Iris pigment epithelial cell (primary cell): ENCODE results near the gene PCYT1B.

Source experiments
- DNase-seq: peaks from one replicate; pipeline ENCODE4 v3.0.0-alpha.2; 2011; ENCODE audit warnings: low read depth

PCYT1B gene

DNA sequence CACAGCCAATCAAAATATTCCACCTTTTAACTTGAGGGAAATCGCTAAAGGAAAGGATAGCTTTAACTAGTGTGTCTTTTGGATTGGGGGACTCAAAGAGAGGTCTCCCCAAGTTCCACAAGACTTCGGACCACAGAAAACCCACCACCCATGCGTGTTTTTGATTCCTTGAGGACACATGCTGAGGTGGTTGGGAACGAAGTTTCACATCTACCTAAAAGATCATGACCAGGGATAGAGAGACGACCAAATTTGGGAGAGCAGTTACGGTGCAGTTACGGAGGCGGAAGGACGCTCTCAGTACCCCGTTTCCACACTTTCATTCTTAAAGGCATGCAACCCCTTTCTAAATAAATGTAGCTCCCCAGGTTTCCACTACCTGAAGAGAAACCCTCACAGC lies 1.1 kb downstream of the PCYT1B start:
- no peak for DNase-seq

DNA sequence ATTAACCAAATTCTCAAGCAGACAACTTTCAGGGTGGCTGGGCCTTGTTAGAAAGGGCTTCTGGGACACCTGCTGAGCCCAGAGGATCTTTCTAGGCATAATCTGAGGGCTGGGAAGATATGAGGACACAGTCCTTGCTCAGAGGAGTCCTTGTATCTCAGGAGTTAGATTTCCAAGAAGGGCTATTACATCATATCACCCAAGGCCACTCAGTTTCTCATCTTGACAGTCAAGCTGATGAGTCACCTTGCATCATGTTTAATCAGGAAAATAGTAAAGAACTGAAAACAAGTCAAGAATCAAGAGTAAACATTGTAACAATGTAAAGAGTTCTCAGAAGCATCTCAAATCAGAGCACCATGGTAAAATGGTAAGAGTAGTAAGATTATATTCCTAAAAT lies 4.0 kb downstream of the PCYT1B start:
- peak; percentile 60 for DNase-seq

DNA sequence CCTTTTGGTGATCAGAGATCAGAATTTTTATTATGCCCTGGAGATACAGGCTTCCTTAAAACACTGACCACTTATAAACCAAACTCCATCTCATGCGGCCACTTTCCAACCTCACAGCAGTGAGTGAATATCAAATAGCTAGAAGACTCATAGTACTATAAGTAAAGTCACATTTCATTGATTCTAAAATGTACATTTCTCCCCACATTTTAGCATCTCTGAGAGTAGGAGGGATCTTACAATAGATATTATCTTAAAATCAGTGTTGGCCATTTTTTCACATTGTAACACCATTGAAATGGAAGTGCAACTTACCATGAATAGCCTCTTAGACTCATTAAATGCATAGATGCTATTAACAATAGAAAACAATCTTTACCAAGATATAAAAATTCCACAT lies 17.4 kb downstream of the PCYT1B start:
- no peak for DNase-seq

GRCh38 chrX:24619647-24620046 lies 27.5 kb downstream of the PCYT1B start:
- peak; percentile 45 for DNase-seq

GRCh38 chrX:24610516-24610915 lies 36.6 kb downstream of the PCYT1B start:
- DNase-seq, result no peak

- peak; percentile 25 for DNase-seq
These were observed 39.5 kb downstream of the PCYT1B start for GRCh38 chrX:24607616-24608015.

GRCh38 chrX:24605941-24606340 lies 41.2 kb downstream of the PCYT1B start:
- peak; percentile 5 for DNase-seq

DNA sequence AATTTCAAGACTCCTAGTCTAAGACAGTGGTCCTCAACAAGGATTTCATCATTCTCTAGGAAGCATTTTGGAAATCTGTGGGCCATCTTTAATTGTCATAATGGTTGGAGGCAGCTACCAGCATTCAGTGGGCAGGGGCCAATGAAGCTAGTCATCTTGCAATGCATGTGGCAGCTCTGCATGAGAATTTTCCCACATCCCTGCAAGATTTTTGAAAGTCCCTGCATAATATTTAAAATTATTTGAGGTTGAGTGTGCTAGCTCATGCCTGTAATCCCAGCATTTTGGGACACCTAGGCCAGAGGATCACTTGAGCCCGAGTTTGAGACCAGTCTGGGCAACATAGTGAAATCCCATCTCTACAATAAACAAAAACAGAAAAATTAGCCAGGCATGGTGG lies 44.0 kb downstream of the PCYT1B start:
- no peak for DNase-seq

- no peak for DNase-seq
These were observed 45.3 kb downstream of the PCYT1B start for GRCh38 chrX:24601858-24602257.

DNA sequence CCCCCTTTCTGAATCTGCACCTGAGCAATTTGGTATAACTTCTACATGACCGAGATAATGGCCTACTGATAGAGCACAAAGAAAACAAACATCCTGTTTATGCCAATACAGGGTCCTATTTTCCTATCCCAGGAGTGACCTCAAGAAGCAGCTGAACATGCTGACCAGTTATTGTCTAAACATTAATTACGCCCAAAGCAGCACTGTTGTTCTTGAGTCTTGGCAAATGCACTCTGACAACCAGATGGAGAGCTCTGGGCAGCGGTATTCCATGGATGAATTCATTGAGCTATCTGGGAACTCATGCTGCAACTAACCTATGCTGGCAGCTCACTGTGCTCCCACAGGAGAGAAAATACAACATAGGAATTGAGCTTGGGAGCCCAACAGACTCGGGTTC lies 52.6 kb downstream of the PCYT1B start:
- DNase-seq, result no peak

DNA sequence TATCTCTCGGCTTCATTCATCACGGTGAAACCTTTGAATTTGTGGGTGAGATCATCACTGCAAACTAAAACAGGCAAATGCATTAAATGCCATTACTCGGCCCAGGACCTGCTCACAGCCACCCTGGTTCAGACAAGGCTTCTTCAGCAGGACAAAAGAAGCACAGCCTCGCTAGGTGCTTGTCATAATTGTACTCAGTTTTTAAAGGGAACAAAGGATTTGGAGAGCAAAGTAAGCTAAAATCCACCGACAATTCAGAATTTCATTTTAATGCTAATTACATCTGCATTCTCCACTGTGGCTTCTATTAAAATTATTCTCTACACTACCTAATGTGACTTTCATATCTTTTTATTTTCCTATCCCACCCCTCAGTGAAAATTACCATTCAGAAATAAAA lies 57.0 kb downstream of the PCYT1B start:
- DNase-seq, result no peak

DNA sequence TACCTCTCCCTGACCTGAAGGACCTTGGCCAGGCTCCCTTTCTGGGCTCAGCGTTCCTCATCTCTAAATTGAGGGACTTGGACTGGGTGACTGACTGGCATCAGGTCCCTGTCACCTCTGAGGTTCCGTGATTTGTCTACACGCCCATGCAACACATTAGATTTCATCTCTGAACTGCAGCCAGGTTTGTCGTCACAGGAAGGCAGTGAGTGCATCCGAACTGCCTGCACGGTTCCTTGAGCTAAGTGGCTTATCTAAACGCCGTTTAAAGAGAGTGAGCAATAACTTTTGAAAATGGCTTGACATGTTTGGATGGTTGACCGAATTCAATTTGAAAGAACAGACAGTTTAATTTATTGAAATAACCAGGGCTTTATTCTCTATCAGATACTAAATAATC lies 70.1 kb downstream of the PCYT1B start:
- no peak for DNase-seq

DNA sequence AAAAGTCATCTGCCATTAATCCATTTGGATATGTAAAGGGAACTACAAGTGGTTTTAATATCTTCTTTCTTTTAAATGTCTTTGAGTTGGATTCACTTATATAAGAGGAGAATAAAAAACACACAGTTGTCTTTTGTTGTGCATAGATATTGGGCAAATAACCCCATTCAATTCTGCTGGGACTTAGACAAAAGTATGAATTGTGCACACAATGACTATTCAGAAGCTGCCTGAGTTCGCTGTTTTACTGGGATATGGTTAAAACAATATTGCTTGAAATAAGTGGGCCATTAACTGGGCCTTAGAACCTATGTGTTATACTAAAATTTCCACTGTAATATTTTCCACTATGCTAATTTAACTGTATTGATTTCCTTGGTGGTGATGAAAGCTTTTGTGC lies 71.7 kb downstream of the PCYT1B start:
- DNase-seq, result no peak

- DNase-seq, result no peak
These were observed 72.4 kb downstream of the PCYT1B start for GRCh38 chrX:24574743-24575142.

DNA sequence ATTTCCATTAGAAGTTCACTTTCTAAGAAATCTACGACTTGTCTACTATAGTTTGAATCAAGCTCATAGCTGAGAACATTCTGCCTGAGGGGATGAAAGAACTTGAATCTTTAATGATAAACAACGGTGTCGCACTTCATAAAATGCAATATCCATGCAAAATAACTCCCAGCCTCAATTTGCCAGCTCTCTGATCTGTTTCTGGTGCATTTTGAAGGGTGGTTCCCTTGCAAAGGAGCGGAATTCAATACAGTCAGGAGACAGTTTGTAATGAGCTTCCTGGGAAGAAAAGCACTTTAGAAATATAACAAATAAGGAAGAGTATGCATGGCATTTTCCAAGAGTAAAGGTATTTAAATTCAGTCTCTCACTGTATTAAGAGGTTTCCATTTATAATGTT lies 80.0 kb downstream of the PCYT1B start:
- DNase-seq, result no peak

DNA sequence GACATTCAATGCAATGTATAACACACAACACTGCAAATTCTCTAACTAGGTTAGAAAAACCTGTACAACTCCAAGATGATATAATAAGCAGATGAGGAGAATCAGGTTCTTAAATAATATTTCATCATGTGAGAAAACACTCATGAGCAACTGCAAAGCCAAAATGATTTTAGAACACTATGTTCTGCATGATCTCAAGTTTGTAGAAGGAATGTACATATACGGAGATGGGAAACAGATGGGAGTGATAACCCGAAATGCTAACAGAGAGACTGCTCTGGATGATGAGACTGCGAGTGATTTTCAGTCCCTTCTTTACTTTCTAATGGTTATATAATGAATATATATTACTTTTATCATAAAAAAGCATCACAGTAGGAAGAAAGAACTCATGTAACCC lies 80.9 kb downstream of the PCYT1B start:
- DNase-seq, result no peak

- DNase-seq, result no peak
These were observed 83.7 kb downstream of the PCYT1B start for GRCh38 chrX:24563291-24564010.

- peak; percentile 2 for DNase-seq
These were observed 86.0 kb downstream of the PCYT1B start for GRCh38 chrX:24561121-24561520.

- DNase-seq, result peak; percentile 9
These were observed 94.1 kb downstream of the PCYT1B start for GRCh38 chrX:24553011-24553410.

- DNase-seq, result no peak
These were observed 97.0 kb downstream of the PCYT1B start for GRCh38 chrX:24550166-24550565.

DNA sequence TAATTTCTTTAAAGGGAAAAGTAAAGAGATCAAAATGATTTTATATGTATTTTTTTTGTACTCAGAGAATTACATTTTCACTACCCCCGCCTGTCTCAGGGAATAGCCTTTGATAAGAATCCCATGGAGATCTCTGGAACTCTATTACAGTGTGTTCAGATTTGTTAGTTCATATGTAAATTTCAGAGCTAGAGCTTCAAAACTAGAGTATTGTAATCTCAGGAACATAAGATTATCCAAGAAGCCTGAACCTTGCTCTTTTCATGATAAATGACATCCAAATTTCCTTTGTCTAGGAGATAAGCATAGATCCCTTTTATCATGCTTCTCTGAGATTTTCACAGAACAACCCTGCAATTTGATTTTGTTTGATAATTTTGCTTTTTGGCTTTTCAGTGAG lies 99.2 kb downstream of the PCYT1B start:
- DNase-seq, result no peak

DNA sequence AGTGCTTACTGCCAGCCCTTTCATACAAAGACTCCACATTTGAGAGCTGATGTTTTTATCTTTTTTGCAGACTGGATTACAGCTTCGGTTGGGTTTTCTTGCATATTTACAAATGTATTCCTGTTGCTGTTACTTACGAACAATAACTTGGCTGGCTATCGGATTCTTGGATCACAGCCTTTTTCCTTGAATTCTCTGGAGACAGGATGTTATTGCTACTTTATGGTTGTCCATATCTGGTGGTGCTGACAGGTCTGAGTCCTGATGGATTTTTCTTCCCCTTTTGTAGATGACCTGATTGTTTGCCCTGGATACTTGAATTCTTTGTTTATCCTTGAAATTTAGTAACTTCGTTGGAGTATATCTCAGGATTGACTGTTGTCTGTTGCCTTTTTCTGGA lies 104.4 kb downstream of the PCYT1B start:
- no peak for DNase-seq

DNA sequence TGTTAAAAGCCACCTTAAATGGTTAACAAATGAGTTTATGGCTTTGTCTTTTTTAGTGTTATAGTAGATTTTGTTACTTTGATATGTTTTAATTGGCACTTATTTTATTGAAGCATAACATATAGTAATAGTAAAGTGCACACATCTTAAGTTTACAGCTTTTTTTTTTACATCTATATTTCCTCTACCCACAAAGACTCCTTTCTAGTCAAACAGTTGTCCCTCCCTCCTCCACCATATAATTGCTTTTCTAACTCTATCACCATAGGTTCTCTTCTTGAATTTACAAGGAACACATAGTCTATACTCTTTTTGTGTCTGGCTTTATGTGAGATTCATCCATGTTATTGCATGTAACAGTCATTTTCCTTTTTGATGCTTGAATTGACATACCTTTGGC lies 110.6 kb downstream of the PCYT1B start:
- DNase-seq, result no peak

- DNase-seq, result no peak
These were observed 118.5 kb downstream of the PCYT1B start for GRCh38 chrX:24528605-24529004.

GRCh38 chrX:24526616-24527015 lies 120.5 kb downstream of the PCYT1B start:
- no peak for DNase-seq
